Testis (tissue), 2 donors: ENCODE data around the gene KRT6A.

Source experiments
- CTCF ChIP-seq, 3 experiments: fragments of 450-650 bp in 2 of 3; fragments of 200-600 bp in 1 of 3; sonication (generic) in 1 of 3; IDR thresholded peaks; one replicate each; pipeline ENCODE4 v1.5.1; 2016 to 2019; ENCODE audit warnings: antibody characterized with exemption in 3 of 3, mild to moderate bottlenecking in 2 of 3, moderate library complexity in 1 of 3
- POLR2A ChIP-seq: fragments of 450-650 bp; IDR thresholded peaks from one replicate; pipeline ENCODE4 v1.6.1; 2017; ENCODE audit warnings: antibody characterized with exemption, mild to moderate bottlenecking, moderate library complexity

DNA sequence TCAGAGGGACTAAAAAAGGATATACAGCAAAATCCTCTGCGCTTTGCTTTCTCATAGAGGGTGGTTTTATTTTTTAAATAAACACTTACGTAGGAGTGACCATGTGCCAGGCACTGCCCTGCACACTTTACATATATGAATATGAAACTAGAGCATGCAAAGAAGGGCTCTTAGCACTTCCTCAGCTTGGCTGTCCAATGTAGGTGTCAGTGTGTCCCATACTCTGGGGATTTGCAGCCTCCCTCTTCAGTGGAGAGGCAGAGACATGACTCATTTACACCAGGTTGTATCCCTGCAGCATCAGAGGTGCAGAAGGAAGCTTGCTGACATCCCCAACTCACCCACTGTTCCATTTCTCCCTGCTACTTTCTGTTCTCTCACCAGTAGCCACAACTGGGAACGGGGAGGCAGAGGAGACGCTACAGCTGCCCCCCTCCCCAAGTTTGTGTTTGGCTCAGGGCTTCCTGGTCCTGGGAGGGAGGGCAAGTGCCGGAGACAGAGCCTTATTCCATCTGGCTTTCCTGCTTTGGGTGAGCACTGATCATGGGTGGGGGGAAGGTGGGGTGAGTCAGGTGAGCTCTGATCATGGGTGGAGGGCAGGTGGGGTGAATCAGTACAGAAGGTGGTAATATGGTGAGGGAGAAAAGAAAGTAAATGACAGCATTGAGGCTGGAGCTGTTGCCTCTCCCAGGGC lies 32.0 kb upstream of the KRT6A start:
- TF ChIP-seq CTCF (IDR thresholded peaks at IDR 0.05) (no peak), POLR2A (no peak)
